Measurements from ENCODE around the gene GDPD5. TPM values are rescaled to one million over a fixed set of nuclear protein-coding genes. Genes with fewer than 3 reads are reported as not detected.
A peak's percentile ranks its signal among the peaks of the same experiment; 100 is the strongest.

The GDPD5 gene
- total RNA-seq, 2 experiments from 2014 or later = 13.3 to 13.5 TPM

DNA sequence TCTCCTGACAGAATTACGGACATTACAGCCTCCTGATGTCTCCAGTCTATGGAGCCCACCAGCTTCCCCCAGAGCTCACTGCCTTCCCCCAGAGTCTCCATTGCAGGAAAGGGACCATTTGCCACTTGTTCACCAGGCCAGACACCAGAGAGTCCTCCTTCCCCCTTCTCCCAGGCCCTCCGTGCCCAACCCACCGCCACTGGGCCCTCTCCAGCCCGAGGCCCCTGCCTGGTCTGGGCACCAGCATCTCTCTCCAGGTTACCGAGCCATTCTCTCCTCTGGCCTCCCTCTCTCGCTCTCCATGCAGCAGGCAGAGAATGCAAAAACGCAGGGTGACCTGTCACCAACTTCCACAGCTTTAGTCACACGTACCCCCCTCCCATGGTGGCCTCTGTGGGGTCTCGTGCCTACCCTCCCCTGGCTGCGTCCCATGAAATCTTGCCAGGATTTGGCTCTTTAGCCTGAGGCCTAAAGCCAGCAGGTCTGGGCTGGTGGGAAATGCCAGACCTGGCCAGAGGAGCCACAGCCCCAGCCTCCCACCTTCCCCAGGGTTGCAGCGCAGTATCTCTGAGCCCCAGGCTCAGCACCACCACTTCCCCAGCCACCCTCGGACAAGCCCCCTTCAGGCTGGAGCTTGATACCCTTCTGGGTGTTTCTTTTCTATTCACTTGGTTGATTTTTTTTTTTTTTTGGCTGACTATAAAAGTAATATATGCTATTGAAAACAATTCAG lies 29.5 kb upstream of the GDPD5 start:
- no peak for DNase-seq
- intact Hi-C loops (cut with micrococcal nuclease) = no loop called here
- Mint-ChIP-seq H3K9me3 (no peaks in the 10 kb centered on the region), H3K4me1 (ENCODE audit: low read depth) (peaks cover 1% of the 10 kb centered on the region), H3K4me3 (no peak overlapping the region), H3K36me3 (ENCODE audit: low read depth) (no peaks in the 10 kb centered on the region), H3K27me3 (ENCODE audit: low read depth) (no peaks in the 10 kb centered on the region), H3K27ac (no peak overlapping the region)
- CTCF ChIA-PET = no interaction called here

DNA sequence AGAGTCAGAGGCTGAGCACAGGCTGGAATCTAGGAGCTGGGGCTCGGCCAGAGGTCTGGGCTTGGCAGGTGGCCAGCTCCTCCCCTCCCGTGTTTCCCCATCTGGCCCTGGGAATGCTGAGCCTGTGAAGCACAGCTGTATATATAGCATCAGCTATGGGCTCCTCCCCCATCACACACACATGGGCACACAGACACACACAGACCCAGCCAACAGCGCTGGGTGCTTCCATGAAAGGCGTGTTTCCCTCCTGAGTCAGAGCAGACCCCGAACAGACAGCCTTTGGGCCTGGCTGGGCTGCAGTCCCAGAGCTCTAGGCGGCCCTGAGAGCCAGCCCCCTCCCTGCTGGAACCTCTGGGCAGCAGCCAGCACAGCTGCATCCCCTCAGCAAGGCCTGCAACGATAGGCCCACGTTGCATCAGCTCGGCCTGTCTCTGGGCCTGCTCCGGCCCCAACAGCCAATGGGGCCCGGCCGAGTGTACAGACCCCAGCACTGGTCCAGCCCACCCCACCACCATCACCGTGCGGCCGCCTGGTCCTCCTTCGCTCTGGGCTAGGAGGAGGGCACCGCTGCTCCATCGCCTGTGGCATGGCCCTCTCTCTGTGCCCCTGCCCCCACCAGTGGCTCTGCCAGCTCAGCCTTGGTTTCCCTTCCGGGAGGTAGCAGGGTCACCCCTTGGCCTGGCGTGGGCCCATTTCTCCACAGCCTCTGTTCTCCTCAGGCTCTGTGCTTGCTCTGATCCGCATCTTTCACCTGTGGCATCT lies 28.7 kb upstream of the GDPD5 start:
- H3K4me1 Mint-ChIP-seq (ENCODE audit: low read depth) = peaks cover 5% of the 10 kb centered on the region
- no peaks in the 10 kb centered on the region for H3K36me3 Mint-ChIP-seq (ENCODE audit: low read depth)
- H3K4me3 Mint-ChIP-seq = no peak overlapping the region
- intact Hi-C loops (cut with micrococcal nuclease) = no loop called here
- no peaks in the 10 kb centered on the region for H3K9me3 Mint-ChIP-seq
- H3K27ac Mint-ChIP-seq = no peak overlapping the region
- H3K27me3 Mint-ChIP-seq (ENCODE audit: low read depth) = no peaks in the 10 kb centered on the region
- no peak for DNase-seq
- CTCF ChIA-PET = interaction anchor here (0.6 to 1.3 kb wide), 2 partner anchors 22 to 37 kb away, joined by 5 read pairs; no protein-coding TSS in a partner anchor

DNA sequence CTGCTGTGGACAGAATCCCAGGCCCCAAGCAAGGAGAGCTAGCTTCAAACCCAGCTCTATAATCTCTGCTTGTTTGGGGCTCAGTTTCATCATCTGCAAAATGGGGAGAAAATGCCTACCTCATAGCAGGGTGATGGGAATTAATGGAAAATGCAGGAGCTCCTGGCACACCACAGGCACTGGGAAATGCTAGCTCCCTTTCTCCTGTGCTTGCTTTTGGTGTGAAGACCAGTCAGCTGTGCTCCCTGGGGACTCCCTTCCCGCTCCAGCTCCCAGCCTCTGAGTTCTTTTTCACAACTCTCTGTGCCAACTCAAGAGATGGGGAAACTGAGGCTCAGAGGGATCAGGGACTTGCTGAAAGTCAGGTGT lies 28.1 kb upstream of the GDPD5 start:
- H3K36me3 Mint-ChIP-seq (ENCODE audit: low read depth) = no peaks in the 10 kb centered on the region
- H3K27me3 Mint-ChIP-seq (ENCODE audit: low read depth) = no peaks in the 10 kb centered on the region
- CTCF ChIA-PET = interaction anchor here (0.8 to 1.3 kb wide), 2 partner anchors 13 to 23 kb away, joined by 3 to 5 read pairs; no protein-coding TSS in a partner anchor
- intact Hi-C loops (cut with micrococcal nuclease) = no loop called here
- no peak overlapping the region for H3K4me3 Mint-ChIP-seq
- no peak overlapping the region for H3K27ac Mint-ChIP-seq
- peaks cover 8% of the 10 kb centered on the region for H3K4me1 Mint-ChIP-seq (ENCODE audit: low read depth)
- DNase-seq = no peak
- H3K9me3 Mint-ChIP-seq = no peaks in the 10 kb centered on the region

DNA sequence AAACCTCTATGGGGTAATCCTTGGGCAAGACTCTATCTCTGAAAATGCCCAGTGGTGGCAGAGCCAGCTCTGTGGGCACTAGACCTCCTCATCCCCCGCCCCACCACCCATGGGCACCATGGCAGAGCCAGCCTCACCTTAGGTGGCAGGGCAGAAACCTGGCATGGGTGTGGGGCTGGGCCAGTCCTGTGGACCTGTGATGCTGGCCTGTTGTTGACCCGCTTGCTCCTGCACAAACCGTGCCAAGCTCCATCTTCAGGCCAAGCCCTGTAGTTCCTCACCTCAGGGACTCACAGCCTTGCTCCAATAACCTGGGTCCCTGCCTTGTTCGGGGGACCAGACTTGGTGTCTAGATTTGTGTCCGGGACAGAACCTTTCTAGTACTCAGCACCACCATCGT lies 27.4 kb upstream of the GDPD5 start:
- DNase-seq = no peak
- Mint-ChIP-seq H3K9me3 (no peaks in the 10 kb centered on the region), H3K4me3 (no peak overlapping the region), H3K27me3 (ENCODE audit: low read depth) (no peaks in the 10 kb centered on the region), H3K27ac (no peak overlapping the region), H3K36me3 (ENCODE audit: low read depth) (no peaks in the 10 kb centered on the region), H3K4me1 (ENCODE audit: low read depth) (peaks cover 8% of the 10 kb centered on the region)
- CTCF ChIA-PET = interaction anchor here (0.8 to 1.3 kb wide), 2 partner anchors 12 to 23 kb away, joined by 3 to 5 read pairs; no protein-coding TSS in a partner anchor
- intact Hi-C loops (cut with micrococcal nuclease) = no loop called here

DNA sequence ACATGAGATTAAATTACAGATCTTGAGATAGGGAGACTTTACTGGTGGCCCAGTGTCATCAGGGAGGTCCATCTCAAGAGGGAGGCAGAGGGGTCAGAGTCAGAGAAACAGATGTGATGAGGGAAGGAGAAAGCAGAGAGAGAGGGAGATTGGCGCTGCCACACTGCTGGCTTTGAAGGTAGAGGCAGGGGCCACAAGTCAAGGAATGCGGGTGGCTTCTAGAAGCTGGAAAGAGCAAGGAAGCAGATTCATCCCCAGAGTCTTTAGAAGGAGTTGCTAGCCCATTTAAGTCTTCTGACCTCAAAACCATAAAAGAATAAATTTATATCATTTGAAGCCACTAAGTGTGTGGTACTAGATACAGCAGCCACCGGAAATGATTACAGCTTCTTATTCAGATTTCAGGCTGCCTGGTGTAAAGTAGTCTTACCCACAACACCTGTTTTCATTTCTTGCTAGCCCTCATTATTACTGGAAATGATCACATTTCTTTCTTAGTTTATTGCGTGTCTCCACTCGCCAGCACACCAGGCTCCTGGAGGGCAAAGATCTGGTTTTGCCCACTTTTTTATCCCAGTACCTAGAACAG lies 23.7 kb upstream of the GDPD5 start:
- no peaks in the 10 kb centered on the region for H3K9me3 Mint-ChIP-seq
- CTCF ChIA-PET = interaction anchor here (0.8 to 2.3 kb wide), 4 partner anchors 10 to 150 kb away, joined by 3 to 15 read pairs (median 3); no protein-coding TSS in a partner anchor
- no peak overlapping the region for H3K4me3 Mint-ChIP-seq
- peak overlapping the region; percentile 46 for H3K27ac Mint-ChIP-seq
- H3K27me3 Mint-ChIP-seq (ENCODE audit: low read depth) = no peaks in the 10 kb centered on the region
- DNase-seq = no peak
- no peaks in the 10 kb centered on the region for H3K36me3 Mint-ChIP-seq (ENCODE audit: low read depth)
- intact Hi-C loops (cut with micrococcal nuclease) = loop anchor here (2.0 to 10.0 kb wide), 2 partner anchors 155 to 219 kb away; partner anchors contain the start of gene DGAT2
- H3K4me1 Mint-ChIP-seq (ENCODE audit: low read depth) = peaks cover 8% of the 10 kb centered on the region

DNA sequence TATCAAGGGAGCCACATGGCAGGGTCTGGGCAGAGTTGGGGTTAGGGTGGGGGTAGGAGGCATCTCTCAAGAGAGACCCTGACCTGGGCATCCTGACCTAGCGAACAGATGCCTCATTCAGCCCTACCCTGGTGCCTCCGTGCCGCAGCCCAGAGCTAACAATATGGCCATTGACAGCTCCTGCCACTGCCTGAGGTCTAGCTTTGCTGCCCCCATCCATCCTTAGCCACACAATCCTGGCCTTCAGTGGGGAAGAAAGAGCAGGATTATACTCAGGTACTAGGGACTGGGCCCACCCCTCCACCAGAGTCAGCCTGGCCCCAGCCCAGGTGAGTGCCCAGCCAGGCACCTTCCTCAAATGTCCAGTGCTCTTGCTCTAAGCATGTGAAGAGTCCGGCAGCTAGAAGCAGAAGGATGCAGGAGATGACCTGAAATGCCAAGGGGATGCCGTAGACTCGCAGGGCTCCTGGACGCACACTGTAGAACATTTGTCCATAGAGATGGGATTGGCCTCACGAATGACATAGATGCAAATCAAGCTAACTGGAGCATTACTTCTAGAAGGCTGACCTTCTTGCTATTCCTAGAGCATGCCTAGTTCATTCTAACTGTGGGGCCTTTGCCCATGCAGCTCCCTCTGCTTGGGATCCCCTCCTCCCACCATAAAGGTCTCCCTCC lies 23.0 kb upstream of the GDPD5 start:
- Mint-ChIP-seq H3K27me3 (ENCODE audit: low read depth) (no peaks in the 10 kb centered on the region), H3K36me3 (ENCODE audit: low read depth) (no peaks in the 10 kb centered on the region), H3K4me1 (ENCODE audit: low read depth) (peaks cover 8% of the 10 kb centered on the region), H3K27ac (no peak overlapping the region), H3K9me3 (no peaks in the 10 kb centered on the region), H3K4me3 (no peak overlapping the region)
- CTCF ChIA-PET = interaction anchor here (0.7 to 2.3 kb wide), 11 partner anchors 11 to 149 kb away, joined by 3 to 15 read pairs (median 3); partner anchors contain the start of gene SERPINH1
- intact Hi-C loops (cut with micrococcal nuclease) = loop anchor here (2.0 to 10.0 kb wide), 2 partner anchors 156 to 220 kb away; partner anchors contain the start of gene DGAT2
- DNase-seq = no peak

DNA sequence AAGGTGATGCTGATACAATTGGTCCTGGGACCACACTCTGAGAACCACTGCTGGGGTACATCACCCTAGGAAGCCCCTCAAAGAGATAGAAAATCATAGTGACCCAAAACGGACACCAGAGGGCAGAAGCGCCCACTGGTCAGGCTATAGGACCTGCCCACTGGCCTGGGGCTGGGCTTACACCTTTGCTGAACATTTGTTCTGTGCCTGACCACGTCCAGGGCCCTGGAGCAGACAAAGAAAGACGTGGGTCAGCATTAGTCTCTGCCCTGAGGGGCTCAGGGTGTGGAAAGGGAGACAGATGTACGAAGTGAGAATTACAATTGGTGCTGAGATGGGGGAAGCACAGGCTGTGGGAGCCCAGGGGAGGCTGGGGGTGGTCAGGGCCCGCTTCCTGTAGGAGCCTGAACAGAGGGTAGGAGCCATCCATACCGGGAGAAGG lies 21.9 kb upstream of the GDPD5 start:
- Mint-ChIP-seq H3K4me3 (no peak overlapping the region), H3K27ac (no peak overlapping the region), H3K36me3 (ENCODE audit: low read depth) (no peaks in the 10 kb centered on the region), H3K9me3 (no peaks in the 10 kb centered on the region), H3K4me1 (ENCODE audit: low read depth) (peaks cover 8% of the 10 kb centered on the region), H3K27me3 (ENCODE audit: low read depth) (no peaks in the 10 kb centered on the region)
- DNase-seq = peak; percentile 59
- CTCF ChIA-PET = interaction anchor here (1.9 kb wide), 1 partner anchor 103 kb away, joined by 4 read pairs; no protein-coding TSS in a partner anchor
- intact Hi-C loops (cut with micrococcal nuclease) = loop anchor here (1.0 to 10.0 kb wide), 5 partner anchors 30 to 221 kb away; partner anchors contain the start of gene DGAT2

DNA sequence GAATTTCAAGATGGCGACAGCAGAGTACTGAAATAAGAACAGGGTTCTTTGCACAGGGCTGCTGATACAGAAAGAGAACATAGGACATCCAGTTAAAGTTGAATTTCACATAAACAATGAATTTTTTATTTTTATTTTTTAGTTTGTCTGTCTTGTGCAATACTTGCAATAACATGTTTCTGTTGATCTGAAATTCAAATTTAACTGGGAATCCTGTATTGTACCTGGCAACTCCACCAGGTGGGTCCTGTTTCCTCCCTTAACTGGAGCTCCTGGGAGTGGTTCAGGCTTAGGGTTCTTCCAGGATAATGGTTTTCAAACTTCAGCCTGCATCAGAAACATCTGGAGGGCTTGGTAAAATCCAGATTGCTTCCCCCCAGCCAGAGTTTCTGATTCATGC lies 21.4 kb upstream of the GDPD5 start:
- no peak overlapping the region for H3K4me3 Mint-ChIP-seq
- CTCF ChIA-PET = interaction anchor here (0.6 to 1.9 kb wide), 5 partner anchors 14 to 233 kb away, joined by 3 to 4 read pairs (median 3); no protein-coding TSS in a partner anchor
- no peaks in the 10 kb centered on the region for H3K9me3 Mint-ChIP-seq
- H3K27ac Mint-ChIP-seq = no peak overlapping the region
- intact Hi-C loops (cut with micrococcal nuclease) = loop anchor here (1.0 to 10.0 kb wide), 4 partner anchors 30 to 158 kb away; no protein-coding TSS in a partner anchor
- H3K27me3 Mint-ChIP-seq (ENCODE audit: low read depth) = no peaks in the 10 kb centered on the region
- H3K4me1 Mint-ChIP-seq (ENCODE audit: low read depth) = peaks cover 8% of the 10 kb centered on the region
- no peak for DNase-seq
- H3K36me3 Mint-ChIP-seq (ENCODE audit: low read depth) = no peaks in the 10 kb centered on the region

DNA sequence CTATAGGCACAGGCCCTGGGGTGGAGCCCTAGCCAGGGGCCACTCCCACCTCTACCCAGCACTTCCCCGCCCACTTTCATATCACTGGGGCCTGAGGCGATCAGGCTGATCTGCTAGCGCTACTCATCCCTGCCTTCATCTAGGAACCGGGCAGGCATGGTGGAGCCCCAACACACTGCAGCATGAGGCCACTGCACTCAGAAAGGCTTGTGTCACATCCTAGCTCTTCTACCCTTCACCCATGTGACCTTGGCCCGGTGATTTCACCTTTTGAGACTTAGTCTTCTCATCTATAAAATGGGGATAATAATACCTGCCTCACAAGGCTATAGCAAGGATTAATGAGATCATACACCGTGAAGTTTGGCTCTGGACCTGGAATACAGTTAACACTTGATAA lies 18.1 kb upstream of the GDPD5 start:
- no peak for DNase-seq
- H3K4me3 Mint-ChIP-seq = no peak overlapping the region
- no peaks in the 10 kb centered on the region for H3K9me3 Mint-ChIP-seq
- intact Hi-C loops (cut with micrococcal nuclease) = loop anchor here (10.0 kb wide), 1 partner anchor 161 kb away; no protein-coding TSS in a partner anchor
- H3K4me1 Mint-ChIP-seq (ENCODE audit: low read depth) = no peaks in the 10 kb centered on the region
- H3K27ac Mint-ChIP-seq = no peak overlapping the region
- CTCF ChIA-PET = interaction anchor here (1.3 to 1.7 kb wide), 2 partner anchors 17 to 99 kb away, joined by 4 read pairs; no protein-coding TSS in a partner anchor
- no peaks in the 10 kb centered on the region for H3K27me3 Mint-ChIP-seq (ENCODE audit: low read depth)
- no peaks in the 10 kb centered on the region for H3K36me3 Mint-ChIP-seq (ENCODE audit: low read depth)

DNA sequence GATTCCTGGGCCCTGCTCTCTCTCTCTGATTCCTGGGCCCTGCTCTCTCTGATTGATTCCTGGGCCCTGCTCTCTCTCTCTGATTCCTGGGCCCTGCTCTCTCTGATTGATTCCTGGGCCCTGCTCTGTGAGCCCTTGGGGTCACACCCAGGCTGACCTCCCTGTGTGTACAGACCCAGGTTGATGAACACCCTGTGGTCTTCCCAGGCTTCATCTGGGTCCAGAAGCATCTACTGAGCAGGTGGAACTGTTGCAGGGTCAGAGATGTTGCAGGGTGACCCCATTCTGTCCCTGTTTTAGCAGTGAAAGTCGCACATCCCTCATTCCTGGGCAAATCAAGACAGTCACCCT lies 16.3 kb upstream of the GDPD5 start:
- Mint-ChIP-seq H3K27ac (no peak overlapping the region), H3K9me3 (no peaks in the 10 kb centered on the region), H3K4me3 (no peak overlapping the region), H3K36me3 (ENCODE audit: low read depth) (no peaks in the 10 kb centered on the region), H3K27me3 (ENCODE audit: low read depth) (peaks cover 4% of the 10 kb centered on the region), H3K4me1 (ENCODE audit: low read depth) (peaks cover 7% of the 10 kb centered on the region)
- DNase-seq = no peak
- intact Hi-C loops (cut with micrococcal nuclease) = loop anchor here (10.0 kb wide), 1 partner anchor 163 kb away; no protein-coding TSS in a partner anchor
- CTCF ChIA-PET = interaction anchor here (1.0 kb wide), 1 partner anchor 36 kb away, joined by 5 read pairs; no protein-coding TSS in a partner anchor

DNA sequence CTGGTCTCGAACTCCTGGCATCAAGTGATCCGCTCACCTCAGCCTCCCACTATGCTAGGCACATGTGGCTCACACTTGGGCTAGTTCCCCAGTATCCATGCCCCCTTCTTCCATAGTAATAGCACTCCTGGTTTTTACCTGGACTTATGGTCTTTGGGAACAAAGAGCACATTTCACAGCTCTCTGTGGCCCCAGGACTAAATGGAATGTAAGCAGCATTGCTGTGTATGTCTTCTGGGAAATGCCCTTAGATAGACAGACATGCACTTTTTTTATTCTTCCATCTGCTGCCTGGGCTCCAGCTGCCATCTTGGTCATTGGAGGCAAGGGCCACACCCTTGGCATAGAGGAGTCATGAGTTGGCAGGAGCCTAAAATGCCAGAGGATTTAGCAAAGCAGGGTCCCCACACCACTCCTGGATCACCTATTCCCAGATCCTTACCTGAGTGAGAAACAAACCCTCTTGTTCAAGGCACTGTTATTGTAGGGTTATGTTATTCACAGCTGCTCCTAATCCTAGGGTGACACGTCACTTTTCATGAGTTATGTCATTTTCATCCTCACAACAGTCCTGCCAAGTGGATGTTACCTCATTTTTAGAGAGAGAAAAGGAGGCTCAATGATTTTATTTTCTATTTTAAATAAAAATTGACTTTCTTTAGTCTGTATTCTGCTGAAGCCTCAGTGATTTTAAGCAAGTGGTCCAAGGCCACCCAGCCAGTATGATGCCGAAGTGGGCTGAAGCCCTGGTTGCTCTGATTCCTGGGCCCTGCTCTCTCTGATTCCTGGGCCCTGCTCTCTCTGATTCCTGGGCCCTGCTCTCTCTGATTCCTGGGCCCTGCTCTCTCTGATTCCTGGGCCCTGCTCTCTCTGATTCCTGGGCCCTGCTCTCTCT lies 15.7 kb upstream of the GDPD5 start:
- Mint-ChIP-seq H3K4me3 (no peak overlapping the region), H3K27ac (no peak overlapping the region), H3K4me1 (ENCODE audit: low read depth) (peaks cover 12% of the 10 kb centered on the region), H3K36me3 (ENCODE audit: low read depth) (no peaks in the 10 kb centered on the region), H3K27me3 (ENCODE audit: low read depth) (peaks cover 4% of the 10 kb centered on the region), H3K9me3 (no peaks in the 10 kb centered on the region)
- CTCF ChIA-PET = interaction anchor here (1.0 kb wide), 1 partner anchor 12 kb away, joined by 3 read pairs; no protein-coding TSS in a partner anchor
- intact Hi-C loops (cut with micrococcal nuclease) = loop anchor here (10.0 kb wide), 1 partner anchor 163 kb away; no protein-coding TSS in a partner anchor
- no peak for DNase-seq

Data from activated naive CD4-positive, alpha-beta T cell treated with anti-CD3 and anti-CD28 coated beads for 36 hours (primary cell).